IPS DF 4.7 (cell line): ENCODE measurements around the gene RCBTB1.
"Not testable (repeated sequence)": the region's sequence is repeated elsewhere in the genome, so short reads cannot be mapped to it uniquely, and the experiment has no call there.

Experiments used
- DNase-seq: peaks from one replicate; pipeline ENCODE4 v3.0.0-alpha.2; 2013; ENCODE audit warnings: low spot score; ENCODE audit errors: extremely low read depth

RCBTB1 gene

DNA sequence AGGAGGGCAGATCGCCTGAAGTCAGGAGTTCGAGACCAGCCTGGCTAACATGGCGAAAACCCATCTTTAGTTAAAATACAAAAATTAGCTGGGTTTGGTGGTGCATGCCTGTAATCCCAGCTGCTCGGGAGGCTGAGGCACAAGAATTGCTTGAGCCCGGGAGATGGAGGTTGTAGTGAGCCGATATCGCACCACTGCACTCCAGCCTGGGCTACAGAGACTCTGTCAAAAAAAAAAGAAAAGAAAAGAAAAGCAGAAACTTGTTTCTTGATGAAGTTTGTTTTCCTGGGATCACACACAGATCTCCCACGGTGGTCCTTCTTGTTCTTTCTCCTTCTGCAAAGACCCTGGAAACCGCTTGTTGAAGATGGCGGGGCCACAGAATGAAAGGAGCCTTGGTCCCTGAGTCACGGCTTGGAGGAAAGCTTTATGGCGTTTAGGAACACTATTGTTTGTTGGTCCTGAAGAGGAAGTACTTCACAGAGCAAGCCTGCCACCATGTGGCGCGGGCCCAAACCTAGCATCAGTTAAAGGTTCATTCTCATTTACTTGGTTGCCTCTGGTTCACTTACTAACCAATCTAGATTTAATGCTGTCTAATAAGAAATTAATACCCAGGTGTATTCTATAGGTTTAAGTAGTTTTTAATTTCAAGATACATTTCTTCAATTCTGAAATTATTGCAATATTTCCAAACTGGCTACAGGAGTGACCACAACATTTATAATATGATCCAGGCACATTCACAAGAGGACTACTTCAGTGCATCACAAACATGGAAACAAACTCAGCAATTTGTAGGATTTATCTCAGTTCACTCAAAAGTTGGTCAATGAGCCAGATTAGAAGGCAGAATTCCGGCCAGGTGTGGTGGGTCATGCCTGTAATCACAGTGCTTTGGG is 21.6 kb upstream of the RCBTB1 start:
- no peak for DNase-seq

DNA sequence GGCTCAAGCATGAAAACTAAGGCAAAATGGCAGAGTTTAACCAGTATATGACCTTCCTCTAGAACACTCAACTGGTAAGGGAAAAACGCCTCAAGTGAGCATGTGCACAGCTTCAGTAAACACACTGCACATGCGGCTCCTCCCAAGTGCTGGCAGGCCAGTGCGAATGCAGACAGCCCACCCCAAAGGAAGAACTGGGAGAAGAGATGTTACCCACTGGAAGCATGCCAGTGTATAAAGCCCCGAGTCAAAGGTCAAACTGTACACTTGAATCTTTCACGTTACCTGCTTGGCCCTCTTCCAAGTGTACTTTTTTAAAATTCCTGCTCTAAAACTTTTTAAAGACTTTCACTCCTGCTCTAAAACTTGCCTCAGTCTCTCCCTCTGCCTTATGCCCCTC is 19.2 kb upstream of the RCBTB1 start:
- DNase-seq, result no peak

DNA sequence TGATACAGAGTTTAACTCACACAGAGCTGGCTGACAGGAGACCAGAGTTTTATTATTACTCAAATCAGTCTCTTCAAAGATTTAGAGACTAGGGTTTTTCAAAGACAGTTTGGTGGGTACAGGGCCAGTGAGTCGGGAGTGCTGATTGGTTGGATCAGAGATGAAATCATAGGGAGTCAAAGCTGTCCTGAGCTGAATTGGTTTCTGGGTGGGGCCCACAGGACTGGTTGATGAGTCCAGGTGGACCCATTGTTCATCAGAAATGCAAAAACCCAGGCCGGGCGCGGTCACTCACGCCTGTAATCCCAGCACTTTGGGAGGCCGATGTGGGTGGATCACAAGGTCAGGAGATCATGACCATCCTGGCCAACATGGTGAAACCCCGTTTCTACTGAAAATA is 17.3 kb upstream of the RCBTB1 start:
- DNase-seq, result not testable (repeated sequence)

DNA sequence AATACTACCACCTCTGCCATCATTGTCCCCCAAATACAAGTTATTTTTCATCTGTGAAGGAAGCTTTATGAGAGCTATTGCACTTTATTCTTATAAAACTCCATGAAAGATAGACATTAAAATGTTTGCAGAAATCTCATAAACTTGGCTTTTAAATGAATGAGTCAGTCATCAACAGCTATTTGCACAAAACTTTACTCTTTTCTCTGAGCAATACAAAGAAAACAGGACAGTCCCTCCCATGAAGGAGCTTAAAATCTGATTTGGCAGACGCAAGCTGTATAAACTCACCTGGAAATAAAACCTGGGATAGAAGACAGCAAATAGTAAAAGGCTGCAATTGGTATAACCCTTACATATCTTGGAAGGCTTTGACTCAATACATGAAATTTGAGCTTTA is 16.6 kb upstream of the RCBTB1 start:
- no peak for DNase-seq

DNA sequence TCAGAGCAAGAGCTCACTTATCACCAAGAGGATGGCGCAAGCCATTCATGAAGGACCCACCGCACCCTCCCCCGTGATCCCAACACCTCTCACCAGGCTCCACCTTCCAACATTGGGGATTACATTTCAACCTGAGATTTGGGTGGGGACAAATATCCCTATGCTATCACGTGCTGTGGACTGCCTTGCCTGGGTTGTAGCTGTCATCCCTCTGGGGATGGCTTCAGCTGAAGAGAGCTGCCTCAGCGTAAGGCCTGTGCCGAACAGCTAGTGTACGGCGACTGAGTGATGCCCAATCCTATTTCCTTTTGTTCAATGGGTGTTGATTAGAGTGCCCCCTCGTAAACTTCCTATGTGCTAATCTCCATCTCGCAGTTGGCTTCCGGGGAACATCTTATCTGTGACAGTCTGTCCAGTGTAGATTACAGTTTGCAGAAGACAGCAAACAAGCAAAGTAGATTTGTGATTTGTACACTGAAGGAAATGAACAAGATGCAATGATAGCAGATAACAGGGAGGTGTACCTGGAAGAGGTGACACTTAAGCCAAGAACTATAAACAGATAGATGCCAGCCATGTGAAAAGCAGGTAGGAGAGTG is 11.8 kb upstream of the RCBTB1 start:
- no peak for DNase-seq

DNA sequence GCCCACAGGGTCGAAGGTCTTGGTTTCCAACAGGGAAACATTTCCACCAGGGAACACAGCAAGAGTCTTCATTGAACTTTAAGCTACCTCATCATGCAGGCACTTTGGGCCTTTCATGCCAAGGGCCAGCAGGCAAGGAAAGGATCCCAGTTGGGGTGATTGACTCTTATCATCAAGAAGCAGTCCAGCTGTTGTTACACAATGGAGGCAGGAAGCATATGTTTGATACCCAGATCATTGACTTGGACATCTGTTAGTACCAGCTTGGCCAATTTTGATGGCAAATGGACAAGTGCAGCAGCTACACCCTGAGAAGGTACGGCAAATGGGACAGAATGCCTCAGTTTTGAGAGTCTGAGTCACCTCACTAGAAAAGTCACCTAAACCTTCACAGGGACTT is 10.9 kb upstream of the RCBTB1 start:
- no peak for DNase-seq

DNA sequence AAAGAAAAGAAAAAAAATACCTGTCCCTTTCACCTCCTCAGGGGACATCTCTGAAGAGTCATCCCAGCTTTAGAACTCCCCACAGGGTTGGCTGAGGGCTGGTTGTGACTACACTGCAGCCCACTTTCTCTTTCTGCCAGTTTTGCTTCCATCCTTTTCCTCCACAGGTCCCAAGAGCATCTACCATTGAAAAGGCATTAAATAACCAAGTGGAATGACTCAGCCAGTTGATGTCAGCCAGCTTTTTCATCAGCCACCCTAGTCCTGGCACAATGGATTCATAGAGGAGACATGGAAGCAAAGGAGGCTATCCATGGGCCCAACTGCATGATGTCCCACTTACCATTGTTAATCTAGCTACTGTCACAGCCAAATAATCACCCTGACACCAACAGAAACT is 9.2 kb upstream of the RCBTB1 start:
- no peak for DNase-seq

DNA sequence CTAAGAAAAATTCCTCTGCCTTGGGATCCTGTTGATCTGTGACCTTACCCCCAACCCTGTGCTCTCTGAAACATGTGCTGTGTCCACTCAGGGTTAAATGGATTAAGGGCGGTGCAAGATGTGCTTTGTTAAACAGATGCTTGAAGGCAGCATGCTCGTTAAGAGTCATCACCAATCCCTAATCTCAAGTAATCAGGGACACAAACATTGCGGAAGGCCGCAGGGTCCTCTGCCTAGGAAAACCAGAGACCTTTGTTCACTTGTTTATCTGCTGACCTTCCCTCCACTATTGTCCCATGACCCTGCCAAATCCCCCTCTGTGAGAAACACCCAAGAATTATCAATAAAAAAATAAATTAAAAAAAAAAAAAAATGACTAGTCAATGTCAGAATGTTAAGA is 8.5 kb upstream of the RCBTB1 start:
- DNase-seq, result not testable (repeated sequence)

DNA sequence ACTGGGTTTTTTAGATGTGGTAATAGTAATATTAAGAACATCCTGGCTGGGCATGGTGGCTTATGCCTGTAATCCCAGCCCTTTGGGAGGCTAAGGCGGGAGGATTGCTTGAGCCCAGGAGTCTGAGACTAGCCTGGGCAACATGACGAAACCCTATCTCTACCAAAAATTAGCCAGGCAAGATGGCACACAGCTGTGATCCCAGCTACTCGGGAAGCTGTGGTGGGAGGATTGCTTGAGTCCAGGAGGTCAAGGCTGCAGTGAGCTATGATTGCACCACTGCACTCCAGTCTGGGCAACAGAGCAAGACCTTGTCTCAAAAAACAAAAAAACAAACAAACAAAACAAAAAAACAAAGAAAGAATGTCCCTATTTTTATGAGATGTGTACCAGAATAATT is 5.4 kb upstream of the RCBTB1 start:
- not testable (repeated sequence) for DNase-seq

DNA sequence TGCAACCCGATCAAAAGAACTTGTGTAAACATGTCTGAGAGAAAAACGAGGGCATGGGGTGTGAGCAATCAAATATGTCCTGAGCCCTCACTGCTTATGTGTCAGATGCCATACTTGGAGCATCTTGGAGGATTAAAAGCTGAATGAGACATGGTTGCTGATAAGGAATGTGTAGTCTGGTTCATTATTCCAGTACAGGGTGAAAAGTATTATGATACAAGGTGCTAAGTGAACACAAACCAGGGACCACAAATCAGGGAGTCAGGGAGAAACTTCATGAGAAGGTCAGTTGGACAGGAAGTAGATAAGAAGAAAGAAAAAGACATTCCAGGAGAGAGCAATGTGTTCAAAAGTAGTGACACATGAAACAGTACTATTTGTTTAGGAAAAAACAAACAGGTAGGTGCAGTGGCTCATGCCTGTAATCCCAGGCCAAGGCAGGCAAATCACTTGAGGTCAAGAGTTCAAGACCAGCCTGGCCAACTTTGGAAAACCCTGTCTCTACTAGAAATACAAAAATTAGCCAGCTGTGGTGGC is 2.0 kb upstream of the RCBTB1 start:
- DNase-seq, result no peak

DNA sequence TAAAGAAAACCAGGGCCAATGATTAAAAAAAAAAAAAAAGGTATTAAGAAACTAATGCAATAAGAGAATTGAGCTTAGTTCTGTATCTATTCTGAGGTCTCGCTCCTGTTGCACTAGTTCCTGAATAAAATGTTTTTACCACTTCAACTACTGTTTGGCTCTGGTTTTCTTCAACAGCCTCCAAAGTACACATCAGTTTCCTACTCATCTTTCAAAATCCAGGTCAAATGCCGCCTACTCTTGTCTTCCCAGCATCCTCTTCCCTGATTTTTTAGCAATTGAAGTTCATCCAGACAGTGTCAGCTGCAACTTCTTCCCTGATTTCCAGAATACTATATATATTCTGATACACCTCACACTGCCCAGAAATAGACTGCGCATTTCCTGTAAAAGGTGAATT is 1.4 kb upstream of the RCBTB1 start:
- DNase-seq, result no peak

DNA sequence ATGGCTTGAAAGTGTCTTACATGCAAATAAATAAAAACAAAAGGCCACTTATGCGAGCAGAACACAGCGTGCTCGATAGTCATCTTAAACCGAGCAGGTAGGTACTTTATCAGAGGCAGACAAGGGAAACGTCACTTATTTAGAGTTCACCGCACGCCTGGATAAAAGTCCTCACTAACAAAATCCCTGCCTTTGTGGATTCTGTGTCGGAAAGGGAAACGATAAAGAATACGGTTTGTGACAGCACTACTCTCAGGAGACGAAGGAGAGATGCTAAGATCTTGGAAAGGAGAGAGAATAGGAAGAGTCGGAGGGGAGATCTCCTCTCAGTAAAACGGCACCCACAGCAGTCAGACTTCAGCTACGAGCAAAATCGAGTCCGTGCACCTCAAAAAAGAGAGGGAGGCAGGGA is 581 bp downstream of the RCBTB1 start:
- no peak for DNase-seq

DNA sequence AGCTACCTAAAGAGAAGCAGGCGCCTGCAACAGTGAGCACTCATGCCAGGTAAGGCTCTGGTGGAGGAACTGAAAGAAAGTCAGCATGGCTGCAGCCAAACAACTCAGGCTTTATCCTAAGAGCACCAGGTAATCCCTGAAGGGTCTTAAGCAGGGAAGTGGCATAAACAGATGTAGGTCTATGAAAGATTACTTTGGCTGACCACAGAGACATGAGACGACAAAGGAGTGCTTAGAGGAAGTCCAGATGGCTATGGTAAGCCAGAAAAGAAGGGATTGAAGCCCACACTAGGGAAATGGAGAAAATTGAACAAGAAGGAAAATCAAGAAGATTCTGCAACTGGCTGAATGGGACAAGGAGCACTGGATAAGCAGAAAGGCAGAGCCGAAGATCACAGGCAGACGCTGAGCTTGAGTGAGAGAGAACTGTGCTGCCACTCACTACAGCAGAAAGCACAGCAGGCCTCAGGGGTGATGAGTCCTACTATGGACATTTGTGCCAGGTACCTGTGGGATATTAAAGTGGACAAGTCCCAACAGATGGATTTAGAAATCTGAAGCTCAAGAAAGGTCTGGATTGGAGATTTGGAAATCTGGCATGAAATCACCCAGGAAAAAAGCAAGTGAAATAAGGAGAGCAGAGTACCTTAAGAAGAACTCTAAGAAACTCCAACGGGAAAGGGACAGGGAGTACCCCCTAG is 4.2 kb downstream of the RCBTB1 start:
- no peak for DNase-seq

DNA sequence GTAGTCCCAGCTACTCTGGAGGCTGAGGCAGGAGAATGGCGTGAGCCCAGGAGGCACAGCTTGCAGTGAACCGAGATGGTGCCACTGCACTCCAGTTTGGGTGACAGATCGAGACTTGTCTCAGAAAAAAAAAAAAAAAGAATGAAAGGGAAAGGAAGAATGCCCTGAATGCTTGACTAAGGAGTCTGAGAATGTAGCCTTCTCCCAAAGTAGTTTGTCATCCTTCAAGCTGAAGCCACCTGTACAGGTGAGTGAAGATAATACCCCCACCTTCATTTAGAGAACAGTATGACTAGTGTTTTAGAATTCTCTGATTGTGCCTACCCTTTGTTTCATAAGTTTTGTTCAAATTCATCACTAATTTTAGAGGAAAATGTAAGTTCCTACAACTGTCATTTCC is 5.9 kb downstream of the RCBTB1 start:
- DNase-seq, result no peak

DNA sequence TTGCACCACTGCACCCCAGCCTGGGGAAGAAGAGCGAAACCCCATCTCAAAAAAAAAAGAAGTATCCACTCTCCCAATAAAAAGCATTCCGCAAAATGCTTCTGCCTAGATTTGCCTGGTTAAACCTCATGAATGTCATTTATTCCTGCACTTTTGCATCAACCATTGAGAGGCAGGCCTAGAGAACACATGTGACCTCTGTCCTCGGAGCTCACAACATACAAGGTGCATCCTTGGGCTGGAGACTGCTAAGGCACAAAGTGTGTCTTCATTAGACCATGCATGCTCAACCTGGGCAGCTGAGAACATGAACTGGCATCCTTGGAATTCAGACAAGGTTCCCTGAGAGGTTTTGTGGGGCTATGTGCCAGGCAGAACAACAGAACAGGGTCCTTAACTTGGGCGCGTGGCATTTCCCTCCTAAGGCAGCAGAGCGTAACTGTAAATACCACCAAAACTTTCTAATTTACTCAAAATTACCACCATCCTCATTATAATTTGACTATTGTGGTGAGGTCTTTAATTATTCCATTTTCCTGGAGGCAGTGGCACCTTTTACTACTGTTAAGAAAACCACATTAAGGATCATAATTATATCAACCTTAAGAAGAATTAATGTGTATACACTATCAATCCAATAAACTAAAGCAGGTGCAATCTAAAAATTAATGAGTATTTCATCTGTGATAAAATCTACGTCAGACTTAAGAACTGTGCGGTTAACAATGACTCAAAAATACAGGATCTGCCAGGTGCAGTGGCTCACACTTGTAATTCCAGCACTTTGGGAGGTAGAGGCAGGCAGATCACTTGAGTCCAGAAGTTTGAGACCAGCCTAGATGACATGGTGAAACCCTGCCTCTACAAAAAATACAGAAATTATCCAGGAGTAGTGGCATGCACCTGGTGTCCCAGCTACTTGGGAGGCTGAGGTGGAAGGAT is 13.8 kb downstream of the RCBTB1 start:
- DNase-seq, result no peak

DNA sequence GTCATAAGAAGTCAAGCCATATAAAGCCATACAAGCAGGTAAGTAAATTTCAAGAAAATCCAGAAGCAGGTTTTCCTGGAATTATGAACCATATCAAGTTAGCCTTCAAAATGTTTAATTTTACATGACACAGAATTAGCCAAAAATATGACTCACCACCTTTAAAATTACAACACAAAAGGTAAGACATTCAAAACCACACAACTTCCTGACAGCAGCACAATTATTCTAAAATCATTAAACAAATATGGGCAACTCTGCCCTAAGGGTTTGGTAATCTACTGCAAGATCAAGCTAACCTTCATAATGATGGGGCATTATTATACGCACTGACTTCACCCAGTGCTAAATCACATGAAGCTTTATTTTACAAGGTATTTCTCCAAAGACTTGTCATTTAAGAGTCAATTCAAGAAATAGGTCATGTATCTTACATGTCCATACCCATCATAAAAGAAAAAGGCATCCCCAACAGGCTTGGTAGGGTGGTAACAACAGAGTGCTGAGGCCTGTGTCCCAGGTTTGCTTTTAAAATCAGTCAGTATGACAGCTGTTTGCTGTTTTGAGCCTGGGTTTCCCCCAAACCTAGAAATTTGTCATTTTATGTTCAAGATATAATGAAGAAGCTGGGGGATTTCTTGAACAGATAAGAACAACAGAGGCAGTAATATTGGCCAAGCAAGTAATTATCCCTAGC is 15.2 kb downstream of the RCBTB1 start:
- no peak for DNase-seq

DNA sequence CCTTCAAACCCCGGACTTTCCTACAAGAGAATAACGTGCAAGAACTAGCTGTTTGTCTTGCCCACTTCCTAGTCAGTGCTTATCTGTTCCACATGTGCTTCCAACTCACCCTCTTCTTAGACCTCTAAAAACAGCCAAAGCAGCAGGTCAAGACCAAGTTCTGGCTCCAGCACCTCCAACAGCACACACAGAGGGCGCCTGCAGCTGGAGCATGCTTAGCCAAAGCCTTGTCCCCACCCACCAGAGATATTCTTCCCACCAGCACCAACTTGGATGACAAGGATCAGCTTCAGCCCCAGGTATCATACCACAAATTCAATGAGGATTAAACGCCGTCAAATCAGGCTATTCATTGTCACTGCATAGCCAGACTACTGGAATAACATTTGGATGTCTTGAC is 17.9 kb downstream of the RCBTB1 start:
- no peak for DNase-seq

DNA sequence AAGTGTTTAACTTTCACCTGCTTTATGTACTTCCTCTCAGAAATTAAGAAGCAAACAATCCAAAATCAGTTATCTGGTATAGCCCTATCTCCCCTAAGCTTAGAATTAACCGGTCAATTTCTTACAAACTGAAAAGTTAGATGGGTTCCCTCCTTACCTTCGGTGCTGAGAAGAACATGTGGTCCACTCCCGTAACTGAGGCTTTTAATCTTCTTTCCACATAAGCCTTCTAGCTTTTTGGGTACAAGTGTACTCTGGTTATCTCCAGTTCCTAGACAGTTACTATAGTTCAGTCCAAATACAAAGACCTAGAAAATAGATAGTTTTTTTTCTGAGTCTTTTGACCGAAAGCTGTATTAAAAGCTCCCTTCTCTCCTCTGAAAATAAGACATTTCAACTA is 18.9 kb downstream of the RCBTB1 start:
- DNase-seq, result no peak

DNA sequence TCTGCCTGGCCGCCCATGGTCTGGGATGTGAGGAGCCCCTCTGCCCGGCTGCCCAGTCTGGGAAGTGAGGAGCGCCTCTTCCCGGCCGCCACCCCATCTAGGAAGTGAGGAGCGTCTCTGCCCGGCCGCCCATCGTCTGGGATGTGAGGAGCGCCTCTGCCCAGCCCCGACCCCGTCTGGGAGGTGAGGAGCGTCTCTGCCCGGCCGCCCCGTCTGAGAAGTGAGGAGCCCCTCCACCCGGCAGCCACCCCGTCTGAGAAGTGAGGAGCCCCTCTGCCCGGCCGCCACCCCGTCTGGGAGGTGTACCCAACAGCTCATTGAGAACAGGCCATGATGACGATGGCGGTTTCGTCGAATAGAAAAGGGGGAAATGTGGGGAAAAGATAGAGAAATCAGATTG is 19.9 kb downstream of the RCBTB1 start:
- not testable (repeated sequence) for DNase-seq

DNA sequence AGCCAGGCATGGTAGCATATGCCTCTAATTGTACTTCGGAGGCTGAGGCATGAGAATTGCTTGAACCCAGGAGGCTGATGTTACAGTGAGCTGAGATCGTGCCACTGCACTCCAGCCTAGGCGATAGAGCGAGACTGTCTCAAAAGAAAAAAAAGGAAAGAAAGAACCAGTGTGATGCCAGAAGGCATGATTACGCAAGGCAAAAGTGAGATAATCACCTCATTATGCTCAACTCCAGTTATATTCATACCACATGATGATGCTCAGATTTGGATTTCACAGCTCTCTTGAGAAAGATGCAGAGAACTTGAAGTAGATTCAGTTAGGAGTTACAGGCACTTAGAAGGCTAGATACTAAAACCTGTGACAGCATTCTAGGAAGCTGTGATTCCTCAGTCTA is 21.8 kb downstream of the RCBTB1 start:
- DNase-seq, result no peak

DNA sequence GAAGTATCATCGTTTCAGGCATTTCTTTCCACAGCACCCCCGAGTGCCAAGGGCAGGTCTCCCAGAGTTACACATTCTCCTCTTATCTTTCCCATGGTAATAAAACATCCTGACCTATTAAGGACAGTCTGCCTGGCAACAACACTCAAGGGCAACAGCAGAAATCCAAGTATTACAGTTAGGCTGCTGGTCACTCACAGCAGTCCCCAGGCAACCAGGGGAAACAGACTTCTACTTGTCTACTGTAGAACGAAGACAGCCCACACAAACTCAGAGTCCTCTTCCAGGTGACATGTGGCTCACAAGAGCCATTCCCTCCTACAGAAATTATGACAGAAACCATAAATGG is 24.3 kb downstream of the RCBTB1 start:
- no peak for DNase-seq
